ENCODE data around the gene DLGAP1.
"Not testable (repeated sequence)": the region's sequence is repeated elsewhere in the genome, so short reads cannot be mapped to it uniquely, and the experiment has no call there.

DLGAP1 gene

DNA sequence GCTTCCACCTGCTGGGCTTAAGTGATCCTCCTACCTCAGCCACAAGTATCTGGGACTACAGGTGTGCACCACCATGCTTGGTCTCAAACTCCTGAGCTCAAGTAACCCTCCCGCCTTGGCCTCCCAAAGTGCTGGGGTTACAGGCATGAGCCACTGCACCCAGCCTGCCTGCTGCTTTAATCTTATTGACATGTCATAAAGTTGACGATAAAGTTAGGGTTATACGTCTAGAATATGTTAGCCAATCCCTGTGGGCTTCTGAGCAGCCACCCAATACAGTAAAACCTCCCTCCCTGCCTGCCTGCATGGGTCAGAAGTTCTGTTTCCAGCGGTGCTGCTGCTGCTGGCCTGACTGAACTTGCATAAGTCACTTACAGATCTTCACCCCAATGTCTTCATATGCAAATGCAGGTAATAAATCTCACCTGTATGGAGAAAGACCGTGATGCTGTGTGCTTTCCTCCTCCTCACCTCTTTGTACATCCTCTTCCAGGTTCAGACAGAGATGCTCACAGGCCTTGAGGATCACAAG is 975.1 kb downstream of the DLGAP1 start:
- DNase-seq = no peak

DNA sequence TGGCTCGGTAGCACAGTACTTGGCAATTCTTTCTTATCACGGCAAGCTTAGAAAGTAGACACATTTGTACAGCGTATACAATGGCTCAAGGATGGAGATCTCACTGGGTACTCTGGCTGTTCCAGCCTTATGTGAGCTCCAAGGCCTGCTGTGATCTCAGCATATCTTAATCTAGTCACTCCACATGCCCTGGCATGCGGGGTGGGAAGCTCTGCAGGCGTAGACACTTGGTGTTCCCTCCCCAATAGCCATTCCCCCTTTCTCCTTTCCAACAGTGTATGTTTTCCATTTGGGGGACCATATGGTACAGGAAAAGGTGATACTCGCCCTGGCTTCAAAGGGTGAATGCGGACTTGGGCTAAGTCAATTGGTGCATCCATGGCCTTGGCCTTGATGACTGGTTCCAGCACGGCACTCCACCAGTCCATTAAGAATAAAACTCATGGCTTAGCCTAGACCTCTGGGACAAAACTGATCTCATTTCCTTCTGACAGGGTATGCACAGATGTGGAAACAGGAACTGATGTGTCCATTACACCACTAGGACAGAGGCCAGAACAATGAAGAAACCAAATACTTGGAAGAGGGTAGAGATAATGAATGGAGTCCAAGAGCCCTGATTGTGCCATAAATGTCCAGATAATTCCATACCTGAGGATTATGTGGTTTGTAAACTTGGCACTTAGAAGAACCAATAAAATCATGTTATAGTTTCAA is 976.7 kb downstream of the DLGAP1 start:
- no peak for DNase-seq

DNA sequence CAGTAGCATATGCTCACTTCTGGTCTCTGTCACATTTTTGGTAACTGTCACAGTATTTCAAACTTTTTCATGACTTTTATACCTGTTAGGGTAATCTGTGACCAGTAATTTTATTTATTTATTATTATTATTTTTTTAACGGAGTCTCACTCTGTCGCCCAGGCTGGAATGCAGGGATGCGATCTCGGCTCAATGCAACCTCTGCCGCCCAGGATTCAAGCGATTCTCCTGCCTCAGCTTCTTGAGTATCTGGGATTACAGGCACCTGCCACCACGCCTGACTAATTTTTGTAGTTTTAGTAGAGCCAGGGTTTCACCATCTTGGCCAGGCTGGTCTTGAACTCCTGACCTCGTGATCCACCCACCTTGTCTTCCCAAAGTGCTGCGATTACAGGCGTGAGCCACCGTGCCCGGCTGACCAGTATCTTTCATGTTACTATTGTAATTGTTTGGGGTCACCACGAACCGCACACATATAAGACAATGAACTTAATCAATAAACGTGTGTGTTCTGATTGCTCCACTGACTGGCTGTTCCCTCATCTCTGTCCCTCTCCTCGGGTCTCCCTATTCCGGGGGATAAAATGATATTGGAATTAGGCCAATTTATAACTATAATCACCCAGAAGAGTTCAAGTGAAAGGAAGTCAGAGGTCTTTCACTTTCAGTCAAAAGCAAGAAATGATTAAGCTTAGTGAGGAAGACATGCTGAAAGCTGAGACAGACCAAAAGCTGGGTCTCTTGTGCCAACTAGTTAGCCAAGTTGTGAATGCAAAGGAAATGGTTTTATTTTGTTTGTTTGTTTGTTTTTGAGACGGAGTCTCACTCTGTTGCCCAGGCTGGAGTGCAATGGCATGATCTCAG is 982.2 kb downstream of the DLGAP1 start:
- DNase-seq = no peak

DNA sequence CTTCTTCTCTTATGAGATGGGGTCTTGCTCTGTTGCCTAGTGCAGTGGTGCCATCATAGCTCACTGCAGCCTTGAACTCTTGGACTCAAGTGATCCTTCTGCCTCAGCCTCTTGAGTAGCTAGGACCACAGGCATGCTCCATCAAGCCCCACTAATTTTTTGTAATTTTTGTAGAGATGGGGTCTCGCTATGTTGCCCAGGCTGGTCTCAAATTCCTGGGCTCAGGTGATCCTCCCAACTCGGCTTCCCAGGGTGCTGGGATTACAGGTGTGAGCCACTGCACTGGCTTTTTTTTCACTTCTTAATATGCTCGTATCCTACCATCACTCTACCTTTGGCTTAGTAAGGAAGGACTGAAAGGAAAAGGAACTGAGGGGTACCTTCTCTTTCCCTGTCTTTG is 983.0 kb downstream of the DLGAP1 start:
- DNase-seq = not testable (repeated sequence)

DNA sequence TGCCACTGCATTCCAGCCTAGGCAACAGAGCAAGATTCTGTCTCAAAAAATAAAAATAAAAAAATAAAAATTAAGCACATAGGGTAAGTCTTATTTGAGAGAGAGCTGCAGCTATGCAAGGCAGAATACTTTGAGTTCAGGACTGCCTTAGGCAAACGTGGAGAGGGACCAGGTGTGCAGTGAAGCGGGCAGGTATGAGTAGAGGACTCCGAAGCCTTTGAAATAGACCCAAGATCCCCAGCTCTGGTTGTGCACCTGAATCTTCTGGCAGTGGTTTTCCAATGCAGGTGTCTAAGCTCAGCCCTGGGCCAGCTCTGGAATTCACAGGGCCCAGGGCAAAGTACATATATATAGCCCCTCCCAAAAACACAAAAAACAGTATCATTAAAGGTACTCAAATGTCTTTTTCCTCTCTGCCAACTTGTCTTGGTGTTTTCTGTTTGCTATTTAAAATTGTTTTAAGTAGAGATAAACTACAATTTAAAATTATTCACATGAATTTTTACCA is 983.9 kb downstream of the DLGAP1 start:
- no peak for DNase-seq

DNA sequence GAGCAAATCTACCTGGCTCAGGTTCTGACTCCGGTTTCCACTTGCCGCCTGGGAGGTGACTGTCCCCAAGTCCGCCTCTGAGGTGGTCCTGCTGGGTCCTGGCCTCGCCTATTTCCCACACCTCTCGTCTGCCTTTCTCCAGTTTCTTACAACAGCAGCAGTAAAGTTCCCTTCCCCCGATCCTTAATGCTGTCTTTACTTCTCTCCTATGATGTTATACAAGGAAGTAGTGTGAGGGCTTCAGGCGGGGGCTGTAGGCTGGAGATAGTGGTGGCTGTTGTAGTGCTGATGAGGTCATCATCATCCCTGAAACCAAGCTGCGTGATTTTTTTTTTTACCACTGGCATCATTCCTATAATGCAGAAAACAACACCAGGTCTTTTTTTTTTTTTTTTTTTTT is 986.3 kb downstream of the DLGAP1 start:
- no peak for DNase-seq

DNA sequence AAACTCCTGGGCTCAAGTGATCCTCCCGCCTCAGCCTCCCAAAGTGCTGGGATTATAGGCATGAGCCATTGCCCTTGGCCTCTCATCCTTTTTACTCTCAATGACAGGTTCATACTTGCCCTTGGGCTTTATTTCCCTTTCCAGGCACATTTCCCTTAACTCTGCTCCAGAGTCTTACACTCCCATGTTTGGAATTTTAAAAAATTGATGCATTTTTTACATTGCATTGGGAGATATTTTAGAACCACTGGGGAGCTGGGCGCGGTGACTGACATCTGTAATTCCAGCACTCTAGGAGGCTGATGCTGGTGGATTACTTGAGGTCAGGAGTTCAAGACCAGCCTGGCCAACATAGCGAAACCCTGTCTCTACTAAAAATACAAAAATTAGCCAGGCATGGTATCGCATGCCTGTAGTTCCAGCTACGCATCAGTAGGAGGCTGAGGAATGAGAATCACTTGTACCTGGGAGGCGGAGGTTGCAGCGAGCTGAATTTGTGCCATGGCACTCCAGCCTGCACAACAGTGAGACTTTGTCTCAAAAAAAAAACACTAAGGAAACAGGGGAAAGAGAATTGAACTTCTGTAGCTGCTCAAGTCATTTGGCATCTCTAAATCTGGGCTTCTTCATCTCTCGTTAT is 986.9 kb downstream of the DLGAP1 start:
- no peak for DNase-seq

DNA sequence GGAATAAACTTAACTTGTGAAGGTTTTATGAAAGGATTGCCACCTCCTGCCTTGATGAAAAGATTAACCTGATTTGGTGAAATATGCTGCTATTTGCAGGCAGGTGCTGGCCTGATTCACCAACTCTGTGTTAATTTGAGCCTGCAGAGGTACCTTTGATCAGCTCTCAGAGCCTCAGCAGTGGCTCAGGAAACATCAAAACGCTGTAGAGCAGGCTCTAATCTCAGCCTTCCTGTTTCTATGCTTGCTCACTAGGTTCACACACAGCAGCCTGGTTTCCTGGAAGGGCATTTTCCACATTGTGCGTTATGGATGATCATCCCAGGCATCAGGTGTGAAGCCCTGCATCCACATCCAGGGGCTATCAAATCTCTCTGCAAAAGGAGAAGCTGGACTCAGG is 988.2 kb downstream of the DLGAP1 start:
- no peak for DNase-seq

DNA sequence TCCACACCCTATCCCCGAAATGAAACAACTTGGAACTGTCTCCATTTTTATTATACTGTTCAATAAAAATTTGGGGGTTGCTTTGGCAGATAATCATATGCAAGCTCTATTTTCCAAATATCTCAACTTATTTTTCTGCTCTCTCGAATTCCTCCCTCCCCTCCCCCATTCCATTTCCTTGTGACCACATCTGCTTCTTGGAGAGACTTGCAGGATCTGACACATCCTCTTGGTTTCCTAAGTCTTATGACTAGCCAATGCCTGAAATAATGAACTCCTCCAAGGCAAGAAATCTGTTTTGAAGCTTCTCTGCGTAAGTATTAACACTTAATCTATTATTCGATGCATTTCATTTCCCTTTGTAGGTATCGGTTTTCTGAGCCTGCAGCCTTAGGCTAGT is 989.1 kb downstream of the DLGAP1 start:
- DNase-seq = no peak

DNA sequence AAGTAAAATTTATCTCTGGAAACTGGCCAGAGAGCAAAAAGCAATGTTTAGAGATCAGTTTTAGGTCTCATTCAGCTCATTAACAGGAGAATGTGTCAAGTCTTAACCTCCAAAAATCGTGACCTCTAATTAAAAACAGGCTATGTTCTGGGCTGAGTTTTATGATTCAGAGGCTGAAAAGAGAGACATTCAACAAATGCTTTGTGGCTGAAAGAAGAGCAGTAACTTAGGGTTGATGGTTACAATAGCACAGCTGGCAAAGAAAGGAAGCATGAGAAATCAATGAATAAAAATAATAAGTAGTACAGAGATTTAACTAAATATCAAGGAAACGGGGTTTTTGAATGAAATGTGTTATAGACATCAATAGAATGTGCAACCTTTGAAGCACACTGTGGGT is 992.1 kb downstream of the DLGAP1 start:
- no peak for DNase-seq

DNA sequence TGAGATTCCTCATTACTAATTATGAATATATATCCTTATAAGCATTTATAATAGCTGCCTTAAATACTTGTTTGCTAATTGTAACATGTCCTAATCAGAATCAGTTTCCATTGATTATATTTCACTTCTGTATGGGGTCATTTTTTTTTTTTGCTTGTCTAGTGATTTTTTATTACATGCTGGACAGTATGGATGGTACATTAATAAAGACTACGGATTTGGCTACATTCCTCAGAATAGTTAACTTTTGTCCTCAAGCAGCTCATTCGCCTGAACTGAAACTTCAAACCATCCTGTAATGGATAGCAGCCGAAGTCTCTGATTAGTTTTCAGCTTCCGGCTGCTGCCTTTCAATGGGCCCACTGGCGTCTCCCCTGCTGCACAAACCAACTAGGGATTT is 993.4 kb downstream of the DLGAP1 start:
- no peak for DNase-seq

DNA sequence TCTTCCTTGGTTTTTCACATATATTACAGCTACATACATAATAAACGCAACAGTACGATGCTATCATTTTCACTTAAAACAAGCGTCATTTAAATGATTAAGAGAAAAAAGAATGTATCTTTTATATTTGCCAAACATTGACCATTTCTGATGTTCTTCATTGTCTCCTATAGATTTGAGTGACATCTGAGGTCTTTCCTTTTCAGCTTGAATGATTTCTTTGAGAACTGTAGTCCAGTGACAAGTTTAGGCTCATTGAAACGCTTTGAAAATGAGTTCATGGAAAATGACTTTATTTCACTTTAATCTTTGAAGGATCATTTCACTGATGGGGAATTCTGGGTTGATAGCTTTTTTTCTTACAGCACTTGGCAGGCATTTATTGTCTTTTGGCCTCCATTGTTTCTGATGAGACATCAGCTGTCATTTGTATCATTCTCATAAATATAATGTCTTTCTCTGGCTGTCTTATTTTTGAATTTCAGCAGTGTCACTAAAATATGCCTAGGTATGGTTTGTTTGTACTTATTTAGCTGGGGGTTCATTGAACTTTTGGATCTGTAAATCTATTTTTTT is 994.2 kb downstream of the DLGAP1 start:
- DNase-seq = no peak

DNA sequence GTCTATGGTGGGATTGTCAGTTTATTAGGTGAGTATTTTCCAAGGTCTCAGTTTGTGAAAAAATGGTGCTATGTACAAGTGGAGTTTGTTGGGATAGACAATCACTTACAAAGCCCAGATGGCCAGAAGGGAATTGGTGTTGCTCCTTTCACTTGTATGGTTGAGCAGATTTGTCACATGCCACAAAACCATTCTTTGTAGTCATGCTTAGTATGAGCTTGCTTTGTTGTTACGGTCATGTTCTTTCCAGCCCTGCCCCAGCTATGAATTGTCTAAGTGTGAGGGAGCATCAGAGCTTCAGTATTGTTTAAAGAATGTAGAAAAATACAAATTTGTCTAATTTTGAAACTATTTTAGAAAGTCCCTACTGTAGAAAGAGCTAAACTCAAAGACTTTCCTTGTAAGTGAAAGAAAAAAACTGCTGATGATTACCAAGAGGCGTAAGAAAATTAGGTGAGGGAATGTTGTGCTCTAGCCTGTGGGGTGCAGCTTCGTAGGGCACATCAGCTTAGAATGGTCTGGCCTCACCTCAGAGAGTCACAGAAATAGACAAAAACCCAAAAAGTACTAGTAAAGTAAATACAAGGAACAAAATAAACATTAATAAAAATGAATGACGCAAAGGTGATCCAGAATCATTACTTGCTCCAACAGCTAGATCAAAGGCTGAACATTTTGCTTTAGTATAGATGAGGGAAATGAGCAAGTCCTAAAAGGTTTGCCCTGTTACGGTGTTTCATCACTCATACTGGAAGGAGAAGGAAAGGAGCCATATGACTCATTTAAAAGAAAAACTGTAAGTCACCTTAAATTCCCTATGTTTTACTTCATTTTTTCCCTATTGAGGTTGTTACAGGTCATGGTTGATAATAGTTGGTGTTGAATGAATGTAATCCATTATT is 995.9 kb downstream of the DLGAP1 start:
- peak in 1 of 2 donors; percentile 37 for DNase-seq

DNA sequence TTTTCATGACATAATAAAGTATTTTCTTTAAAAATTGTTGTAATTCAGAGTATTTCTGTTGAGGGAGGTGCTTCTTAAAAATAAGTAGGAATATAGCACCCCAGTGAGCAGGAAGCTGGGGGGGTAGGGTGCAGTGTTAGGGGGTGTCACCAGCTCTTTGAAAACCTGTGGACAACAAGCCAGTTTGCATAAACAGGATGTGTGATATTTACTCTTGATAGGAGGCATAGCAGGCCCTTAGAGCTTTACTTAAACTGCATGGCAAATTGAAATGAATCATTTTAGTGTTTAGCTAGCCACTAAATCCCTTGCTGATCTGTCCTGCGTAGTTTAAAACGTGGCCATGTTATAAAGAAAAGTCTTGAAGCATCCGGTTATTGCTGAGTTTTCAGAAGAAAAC is 996.7 kb downstream of the DLGAP1 start:
- DNase-seq = no peak

DNA sequence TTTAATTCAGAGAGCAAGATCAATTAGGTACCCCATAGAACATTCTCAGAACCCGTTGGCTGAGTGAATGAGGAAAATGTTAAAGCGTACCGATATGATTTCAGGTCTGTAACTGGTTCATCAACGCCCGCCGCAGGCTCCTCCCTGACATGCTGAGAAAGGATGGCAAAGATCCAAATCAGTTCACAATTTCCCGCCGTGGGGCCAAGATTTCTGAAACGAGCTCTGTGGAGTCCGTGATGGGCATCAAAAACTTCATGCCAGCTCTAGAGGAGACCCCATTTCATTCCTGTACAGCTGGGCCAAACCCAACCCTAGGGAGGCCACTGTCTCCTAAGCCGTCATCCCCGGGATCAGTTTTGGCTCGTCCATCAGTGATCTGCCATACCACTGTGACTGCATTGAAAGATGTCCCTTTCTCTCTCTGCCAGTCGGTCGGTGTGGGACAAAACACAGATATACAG is 997.8 kb downstream of the DLGAP1 start:
- no peak for DNase-seq

DNA sequence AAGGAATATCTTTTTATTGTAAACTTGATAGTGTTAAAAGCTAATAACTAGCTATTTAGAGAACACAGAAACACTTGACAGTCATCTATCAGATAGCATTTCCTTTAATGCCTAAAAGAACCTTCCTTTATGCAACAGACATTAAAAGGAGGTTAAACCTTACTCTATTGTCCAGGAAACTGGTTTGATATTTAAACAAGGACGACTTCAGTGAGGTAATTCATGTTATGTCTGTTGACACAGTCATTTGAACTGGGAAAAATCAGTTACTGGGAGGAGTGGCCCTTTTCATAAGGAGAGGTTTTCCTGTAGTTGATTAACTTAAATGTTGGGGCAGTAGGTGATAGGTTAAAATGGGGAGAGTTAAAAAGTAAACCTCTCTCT is 998.4 kb downstream of the DLGAP1 start:
- DNase-seq = no peak

DNA sequence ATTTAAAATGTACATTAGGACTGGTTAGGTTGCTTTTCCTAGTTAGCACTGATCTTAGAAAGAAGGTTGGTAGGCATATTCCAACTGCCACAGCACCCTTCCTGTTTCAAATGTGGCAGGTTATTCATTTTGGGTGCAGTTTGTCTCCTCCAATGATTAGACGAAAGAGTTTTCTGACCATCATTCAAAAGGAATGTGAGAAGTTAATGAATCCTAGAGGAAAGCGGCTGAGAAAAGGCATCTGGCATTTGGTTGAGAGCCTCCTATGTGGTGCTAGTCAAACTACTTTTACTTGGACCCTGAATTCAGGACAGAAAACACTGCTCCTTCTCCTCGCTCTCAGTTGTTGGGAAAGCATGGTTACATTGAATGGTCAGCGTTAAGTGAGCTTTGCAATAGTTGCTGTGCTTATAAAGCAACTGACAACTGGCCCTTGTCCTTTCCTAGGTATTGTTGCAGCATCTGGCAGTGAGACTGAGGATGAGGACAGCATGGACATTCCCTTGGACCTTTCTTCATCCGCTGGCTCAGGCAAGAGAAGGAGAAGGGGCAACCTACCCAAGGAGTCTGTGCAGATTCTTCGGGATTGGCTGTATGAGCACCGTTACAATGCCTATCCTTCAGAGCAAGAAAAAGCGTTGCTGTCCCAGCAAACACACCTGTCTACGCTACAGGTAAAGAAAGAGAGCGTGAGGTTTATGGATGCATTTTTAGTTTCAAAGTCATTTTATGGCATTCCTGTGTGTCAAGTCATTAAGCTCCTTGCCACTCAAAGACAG is 999.0 kb downstream of the DLGAP1 start:
- no peak for DNase-seq

DNA sequence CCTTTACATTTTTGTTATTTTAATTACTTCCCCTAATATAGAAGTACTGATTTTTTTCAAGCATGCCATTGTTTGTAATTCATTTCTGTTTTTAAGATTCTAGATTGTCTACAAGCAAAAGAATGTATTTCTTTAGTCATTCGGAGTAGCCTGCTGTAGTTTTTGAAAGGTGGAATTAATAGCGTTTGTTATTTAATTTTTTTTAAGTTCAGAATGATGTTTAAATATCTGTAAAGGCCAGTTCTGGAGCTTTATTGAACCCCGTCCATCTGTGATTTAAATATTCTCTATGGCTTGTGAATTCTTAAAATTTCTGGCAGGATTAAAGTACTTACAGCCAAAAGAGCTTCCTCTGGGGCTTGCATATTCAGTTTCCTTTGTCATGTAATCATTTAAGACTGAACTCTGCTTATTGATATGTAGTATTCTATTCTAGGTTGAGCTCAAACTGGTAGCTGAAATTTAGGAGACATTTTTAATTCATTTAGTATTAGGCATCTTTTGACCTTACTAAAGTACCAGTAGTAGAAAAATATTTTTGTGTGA is 999.9 kb downstream of the DLGAP1 start:
- no peak for DNase-seq

DNA sequence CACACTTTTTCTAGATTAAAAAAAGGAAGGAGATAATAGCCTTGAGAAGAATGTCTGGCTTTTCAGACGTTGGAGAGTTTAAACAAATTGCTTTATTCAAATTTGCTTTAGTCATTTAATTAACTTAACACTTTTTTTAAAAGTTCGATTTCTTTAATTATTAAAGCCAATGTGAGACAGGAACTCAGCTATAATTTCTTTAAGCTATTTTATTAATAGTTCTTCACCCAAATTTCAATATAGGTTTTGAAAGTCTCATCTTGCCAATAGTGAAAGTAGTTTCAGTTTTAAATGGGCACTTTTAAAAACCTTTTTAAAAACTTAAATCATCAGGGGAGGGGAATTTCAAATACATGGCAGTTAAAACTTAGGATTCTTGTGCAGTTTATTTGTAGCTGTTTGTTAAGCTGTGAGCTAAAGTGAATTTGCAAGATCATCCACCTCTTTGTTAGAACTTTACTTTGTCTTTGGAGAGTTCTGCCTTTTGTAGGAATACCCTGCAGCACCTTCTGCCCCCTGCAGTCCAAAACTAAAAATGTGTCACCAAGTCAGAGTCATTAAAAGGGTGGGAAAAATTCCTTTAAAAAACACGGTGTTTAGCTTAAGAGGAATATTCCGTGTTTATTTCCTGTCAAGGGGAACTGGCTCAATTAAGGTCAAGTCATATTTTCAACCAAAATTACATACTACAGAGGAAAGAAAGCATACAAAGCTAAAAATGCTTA is 1000.6 kb downstream of the DLGAP1 start:
- peak in 1 of 2 donors; percentile 60 for DNase-seq

Measured in hippocampal formation (tissue), 2 donors.